ENCODE measurements around the gene UGT1A10. TPM values are rescaled to one million over a fixed set of nuclear protein-coding genes. Genes with fewer than 3 reads are reported as not detected.
"Not testable (repeated sequence)": the region's sequence is repeated elsewhere in the genome, so short reads cannot be mapped to it uniquely, and the experiment has no call there.

Gene UGT1A10
- total RNA-seq, 1 donor from 2014 or later, result not detected

- H3K27ac Mint-ChIP-seq (ENCODE audit: unreplicated experiment), result no peak overlapping the region
- no peaks in the 10 kb centered on the region for H3K4me1 Mint-ChIP-seq (ENCODE audit: low read depth)
- H3K4me3 Mint-ChIP-seq (ENCODE audit: unreplicated experiment), result no peak overlapping the region
- no peak for DNase-seq (ENCODE audit: low spot score)
- H3K36me3 Mint-ChIP-seq (ENCODE audit: low read depth), result peaks cover 14% of the 10 kb centered on the region
- peaks cover 43% of the 10 kb centered on the region for H3K9me3 Mint-ChIP-seq (ENCODE audit: low read depth)
- H3K27me3 Mint-ChIP-seq (ENCODE audit: low read depth), result peaks cover 13% of the 10 kb centered on the region
- TF ChIP-seq CTCF (IDR thresholded peaks at IDR 0.05), result no peak
These were observed 25.0 kb upstream of the UGT1A10 start for GRCh38 chr2:233611284-233611683.

GRCh38 chr2:233617476-233617875 lies 18.8 kb upstream of the UGT1A10 start, which contains the start of gene UGT1A8:
TSS of gene UGT1A8 (plus strand) at chr2:233617633. CDS start at chr2:233617708, 75 bp downstream.
- DNase-seq (ENCODE audit: low spot score); H3K4me1 Mint-ChIP-seq (ENCODE audit: low read depth); H3K27ac Mint-ChIP-seq (ENCODE audit: unreplicated experiment); H3K4me3 Mint-ChIP-seq (ENCODE audit: unreplicated experiment): not testable (repeated sequence)
- H3K36me3 Mint-ChIP-seq (ENCODE audit: low read depth), result peaks cover 14% of the 10 kb centered on the region
- H3K27me3 Mint-ChIP-seq (ENCODE audit: low read depth), result peaks cover 20% of the 10 kb centered on the region
- peaks cover 30% of the 10 kb centered on the region for H3K9me3 Mint-ChIP-seq (ENCODE audit: low read depth)

DNA sequence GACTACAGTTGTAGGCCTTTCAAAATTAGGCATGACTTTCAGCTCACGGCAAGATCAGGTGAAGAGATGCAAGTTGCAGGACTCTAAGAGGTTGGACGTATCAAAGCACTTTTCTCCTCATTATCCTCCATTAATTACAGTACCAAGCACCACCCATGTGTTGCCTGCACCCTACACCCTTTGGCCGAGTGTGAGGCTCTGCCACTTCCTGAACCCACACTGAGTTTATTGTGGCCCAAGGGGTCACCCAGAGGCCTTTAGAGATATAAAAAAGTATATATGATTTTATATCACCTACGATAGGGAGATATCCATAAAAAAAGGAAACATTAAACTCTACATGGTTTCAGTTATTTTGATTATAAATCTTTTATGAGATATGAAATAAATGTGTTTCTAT lies 16.0 kb upstream of the UGT1A10 start:
- peaks cover 2% of the 10 kb centered on the region for H3K36me3 Mint-ChIP-seq (ENCODE audit: low read depth)
- peaks cover 17% of the 10 kb centered on the region for H3K9me3 Mint-ChIP-seq (ENCODE audit: low read depth)
- no peak for TF ChIP-seq CTCF (IDR thresholded peaks at IDR 0.05)
- no peak overlapping the region for H3K27ac Mint-ChIP-seq (ENCODE audit: unreplicated experiment)
- no peaks in the 10 kb centered on the region for H3K4me1 Mint-ChIP-seq (ENCODE audit: low read depth)
- no peak for DNase-seq (ENCODE audit: low spot score)
- H3K4me3 Mint-ChIP-seq (ENCODE audit: unreplicated experiment), result no peak overlapping the region
- H3K27me3 Mint-ChIP-seq (ENCODE audit: low read depth), result peaks cover 9% of the 10 kb centered on the region

DNA sequence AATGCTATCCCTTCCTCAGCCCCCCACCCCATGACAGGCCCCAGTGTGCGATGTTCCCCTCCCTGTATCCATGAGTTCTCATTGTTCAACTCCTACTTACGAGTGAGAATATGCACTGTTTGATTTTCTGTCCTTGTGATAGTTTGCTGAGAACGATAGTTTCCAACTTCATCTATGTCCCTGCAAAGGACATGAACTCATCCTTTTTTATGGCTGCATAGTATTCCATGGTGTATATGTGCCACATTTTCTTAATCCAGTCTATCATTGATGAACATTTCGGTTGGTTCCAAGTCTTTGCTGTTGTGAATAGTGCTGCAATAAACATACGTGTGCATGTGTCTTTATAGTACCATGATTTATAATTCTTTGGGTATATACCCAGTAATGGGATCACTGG lies 14.4 kb upstream of the UGT1A10 start:
- H3K9me3 Mint-ChIP-seq (ENCODE audit: low read depth), result peaks cover 16% of the 10 kb centered on the region
- not testable (repeated sequence) for DNase-seq (ENCODE audit: low spot score); H3K4me3 Mint-ChIP-seq (ENCODE audit: unreplicated experiment); H3K4me1 Mint-ChIP-seq (ENCODE audit: low read depth); H3K36me3 Mint-ChIP-seq (ENCODE audit: low read depth); H3K27me3 Mint-ChIP-seq (ENCODE audit: low read depth); H3K27ac Mint-ChIP-seq (ENCODE audit: unreplicated experiment)

DNA sequence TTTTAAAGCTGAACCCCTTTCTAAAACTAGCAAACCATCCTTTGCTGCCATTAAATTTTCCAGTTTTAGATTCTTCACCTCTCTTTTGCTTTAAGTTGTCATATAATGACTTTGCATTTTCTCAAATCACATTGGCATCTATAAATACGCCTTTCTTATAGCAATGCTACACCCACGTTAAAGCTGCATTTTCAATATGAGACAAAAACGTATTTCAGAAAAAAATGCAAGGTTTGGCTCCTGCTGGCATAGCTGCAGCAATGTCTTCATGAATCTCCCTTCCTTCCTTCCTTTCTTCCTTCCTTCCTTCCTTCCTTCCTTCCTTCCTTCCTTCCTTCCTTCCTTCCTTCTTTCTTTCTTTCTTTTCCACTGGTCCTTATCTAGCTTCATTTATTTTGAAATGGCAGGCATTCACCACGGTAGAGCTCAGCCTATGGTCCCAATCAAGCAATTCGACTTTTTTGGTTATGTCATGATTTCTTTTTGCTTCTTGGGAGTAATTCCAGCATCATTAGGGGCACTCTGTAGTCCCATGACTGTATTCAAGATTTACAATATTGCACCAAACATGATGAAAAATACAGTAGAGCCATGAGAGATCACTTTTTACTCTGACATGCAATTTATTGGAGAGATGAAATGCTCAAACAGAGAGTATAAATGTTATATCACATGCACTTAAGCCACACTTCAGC lies 8.8 kb upstream of the UGT1A10 start:
- peaks cover 24% of the 10 kb centered on the region for H3K27me3 Mint-ChIP-seq (ENCODE audit: low read depth)
- no peak for DNase-seq (ENCODE audit: low spot score)
- no peak overlapping the region for H3K4me3 Mint-ChIP-seq (ENCODE audit: unreplicated experiment)
- no peak overlapping the region for H3K27ac Mint-ChIP-seq (ENCODE audit: unreplicated experiment)
- H3K4me1 Mint-ChIP-seq (ENCODE audit: low read depth), result no peaks in the 10 kb centered on the region
- TF ChIP-seq CTCF (IDR thresholded peaks at IDR 0.05), result no peak
- peaks cover 45% of the 10 kb centered on the region for H3K9me3 Mint-ChIP-seq (ENCODE audit: low read depth)
- peaks cover 4% of the 10 kb centered on the region for H3K36me3 Mint-ChIP-seq (ENCODE audit: low read depth)

DNA sequence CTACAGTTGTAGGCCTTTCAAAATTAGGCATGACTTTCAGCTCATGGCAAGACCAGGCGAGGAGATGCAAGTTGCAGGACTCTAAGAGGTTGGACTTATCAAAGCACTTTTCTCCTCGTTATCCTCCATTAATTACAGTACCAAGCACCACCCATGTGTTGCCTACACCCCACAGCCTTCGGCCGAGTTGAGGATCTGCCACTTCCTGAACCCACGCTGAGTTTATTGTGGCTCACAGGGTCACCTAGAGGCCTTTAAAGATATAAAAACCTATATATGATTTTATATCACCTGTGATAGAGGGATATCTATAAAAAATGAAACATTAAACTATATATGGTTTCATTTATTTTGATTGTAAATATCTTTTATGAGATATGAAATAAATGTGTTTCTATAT lies 2.6 kb downstream of the UGT1A10 start:
- Mint-ChIP-seq H3K27ac (ENCODE audit: unreplicated experiment) (no peak overlapping the region), H3K4me3 (ENCODE audit: unreplicated experiment) (no peak overlapping the region), H3K27me3 (ENCODE audit: low read depth) (peaks cover 12% of the 10 kb centered on the region), H3K4me1 (ENCODE audit: low read depth) (no peaks in the 10 kb centered on the region), H3K9me3 (ENCODE audit: low read depth) (peaks cover 27% of the 10 kb centered on the region), H3K36me3 (ENCODE audit: low read depth) (peaks cover 4% of the 10 kb centered on the region)
- DNase-seq (ENCODE audit: low spot score), result no peak
- TF ChIP-seq CTCF (IDR thresholded peaks at IDR 0.05), result no peak
